B cell (primary cell): ENCODE data around the gene TSPAN31.

Source experiments
- CTCF ChIP-seq: fragments of 200-600 bp; IDR thresholded peaks from one replicate; pipeline ENCODE4 v1.8.0; 2022; ENCODE audit warnings: antibody characterized with exemption, mild to moderate bottlenecking
- EZH2 ChIP-seq: IDR thresholded peaks from 2 replicates; pipeline ENCODE4 v1.6.1; 2012; ENCODE audit warnings: borderline replicate concordance, low read depth, mild to moderate bottlenecking, moderate library complexity, low read length; ENCODE audit not compliant: insufficient read depth, poor library complexity, severe bottlenecking

DNA sequence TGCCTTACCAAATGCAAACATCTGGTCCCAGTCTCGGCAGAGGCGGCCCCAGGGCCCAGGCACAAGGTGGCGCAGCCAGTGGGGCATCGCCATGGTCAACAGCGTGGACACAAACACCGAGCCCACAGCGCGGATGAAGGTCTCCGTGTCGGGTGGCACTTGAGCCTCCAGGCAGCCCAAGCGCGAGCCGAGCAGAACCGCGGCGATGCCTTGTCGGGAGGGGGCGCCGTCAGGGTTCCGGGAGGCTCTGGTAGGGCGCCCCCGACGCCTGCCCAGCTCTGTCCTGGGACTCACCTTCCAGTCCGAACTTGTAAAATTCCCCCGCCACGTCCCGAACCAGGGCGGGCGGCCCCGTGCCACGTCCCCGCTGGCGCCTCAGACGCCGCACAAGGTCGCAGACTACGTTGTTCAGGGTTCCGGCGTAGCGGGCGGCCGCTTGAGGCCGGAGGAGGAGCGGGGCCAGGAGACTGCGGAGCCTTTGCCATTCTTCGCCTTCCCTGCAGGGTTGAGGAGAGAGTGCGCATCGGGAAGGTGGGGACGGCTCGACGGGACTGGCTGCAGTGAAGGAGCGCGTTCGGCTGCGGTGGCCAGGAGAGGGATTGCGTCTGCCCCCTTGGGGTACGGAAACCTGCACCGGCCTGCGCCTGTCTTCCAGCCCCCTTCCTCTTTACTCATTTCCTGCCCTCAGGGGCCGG, 20.3 kb downstream of the TSPAN31 start:
- peak; percentile 57 for TF ChIP-seq CTCF
- peak; percentile 98 for TF ChIP-seq EZH2
